Measurements from ENCODE around the gene APPL1.

APPL1 gene

GRCh38 chr3:57314204-57314603 lies 86.7 kb downstream of the APPL1 start:
- no peak for DNase-seq (ENCODE audit: extremely low read depth, low read depth)
- TF ChIP-seq, protein P1, sequence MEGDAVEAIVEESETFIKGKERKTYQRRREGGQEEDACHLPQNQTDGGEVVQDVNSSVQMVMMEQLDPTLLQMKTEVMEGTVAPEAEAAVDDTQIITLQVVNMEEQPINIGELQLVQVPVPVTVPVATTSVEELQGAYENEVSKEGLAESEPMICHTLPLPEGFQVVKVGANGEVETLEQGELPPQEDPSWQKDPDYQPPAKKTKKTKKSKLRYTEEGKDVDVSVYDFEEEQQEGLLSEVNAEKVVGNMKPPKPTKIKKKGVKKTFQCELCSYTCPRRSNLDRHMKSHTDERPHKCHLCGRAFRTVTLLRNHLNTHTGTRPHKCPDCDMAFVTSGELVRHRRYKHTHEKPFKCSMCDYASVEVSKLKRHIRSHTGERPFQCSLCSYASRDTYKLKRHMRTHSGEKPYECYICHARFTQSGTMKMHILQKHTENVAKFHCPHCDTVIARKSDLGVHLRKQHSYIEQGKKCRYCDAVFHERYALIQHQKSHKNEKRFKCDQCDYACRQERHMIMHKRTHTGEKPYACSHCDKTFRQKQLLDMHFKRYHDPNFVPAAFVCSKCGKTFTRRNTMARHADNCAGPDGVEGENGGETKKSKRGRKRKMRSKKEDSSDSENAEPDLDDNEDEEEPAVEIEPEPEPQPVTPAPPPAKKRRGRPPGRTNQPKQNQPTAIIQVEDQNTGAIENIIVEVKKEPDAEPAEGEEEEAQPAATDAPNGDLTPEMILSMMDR (IDR thresholded peaks at IDR 0.05; ENCODE audit: low read depth, low read length) = no peak
